ENCODE results near the gene WWOX.
"Not testable (repeated sequence)": the region's sequence is repeated elsewhere in the genome, so short reads cannot be mapped to it uniquely, and the experiment has no call there.

The WWOX gene

GRCh38 chr16:78691746-78692145 is 592.3 kb downstream of the WWOX start:
- not testable (repeated sequence) for DNase-seq (ENCODE audit: low spot score)

DNA sequence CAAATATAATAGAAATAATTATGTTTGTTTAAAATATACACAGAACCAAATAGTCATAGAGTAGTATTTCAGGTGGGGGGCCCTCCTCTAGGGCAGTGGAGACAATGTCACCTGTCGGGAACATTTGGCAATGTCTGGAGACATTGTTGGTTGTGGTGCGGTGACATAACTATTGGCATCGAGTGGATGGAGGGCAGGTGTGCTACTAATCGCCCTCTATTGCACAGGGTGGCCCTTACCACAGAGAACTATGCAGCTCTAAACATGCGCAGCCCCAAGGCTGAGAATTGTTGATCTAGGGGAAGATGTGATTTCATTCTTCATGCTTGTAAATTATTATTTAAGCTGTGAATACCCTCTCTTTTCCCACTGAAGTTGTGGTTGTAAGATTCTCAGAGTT is 594.0 kb downstream of the WWOX start:
- DNase-seq (ENCODE audit: low spot score), result no peak

DNA sequence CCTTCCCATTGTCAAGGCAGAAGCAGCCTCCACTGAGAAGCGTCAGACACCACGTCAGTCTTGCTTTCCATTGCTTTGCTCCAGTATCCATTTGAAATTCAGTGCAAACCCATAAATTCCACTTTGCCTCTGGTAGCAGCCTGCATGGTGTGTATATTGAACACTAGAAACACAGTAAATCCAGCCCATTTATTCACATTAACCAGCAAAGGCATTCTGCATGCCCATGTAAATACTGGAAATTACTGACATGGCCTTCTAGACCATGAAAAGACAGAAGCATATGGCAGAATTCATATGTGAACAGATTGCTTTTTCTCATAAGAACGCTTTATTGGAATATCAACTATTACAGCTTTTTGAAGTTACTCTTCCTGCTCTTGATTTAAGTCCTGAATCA is 595.0 kb downstream of the WWOX start:
- no peak for DNase-seq (ENCODE audit: low spot score)

- no peak for DNase-seq (ENCODE audit: low spot score)
Observed at GRCh38 chr16:78695391-78695790, 595.9 kb downstream of the WWOX start.

- no peak for DNase-seq (ENCODE audit: low spot score)
Observed at GRCh38 chr16:78696797-78697196, 597.3 kb downstream of the WWOX start.

DNA sequence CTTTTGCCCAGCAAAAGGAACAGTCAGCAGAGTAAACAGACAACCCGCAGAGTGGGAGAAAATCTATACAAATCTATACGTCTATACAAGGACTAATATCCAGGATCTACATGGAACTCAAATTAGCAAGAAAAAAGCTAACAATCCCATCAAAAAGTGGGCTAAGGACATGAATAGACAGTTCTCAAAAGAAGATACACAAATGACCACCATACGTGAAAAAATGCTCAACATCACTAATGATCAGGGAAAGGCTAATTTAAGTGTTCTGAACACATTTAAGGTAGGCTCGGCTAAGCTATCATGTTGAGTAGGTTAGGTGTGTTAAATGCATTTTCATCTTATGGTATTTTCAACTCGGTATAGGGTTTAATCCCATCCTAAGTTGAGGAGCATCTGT is 598.0 kb downstream of the WWOX start:
- DNase-seq (ENCODE audit: low spot score), result no peak

DNA sequence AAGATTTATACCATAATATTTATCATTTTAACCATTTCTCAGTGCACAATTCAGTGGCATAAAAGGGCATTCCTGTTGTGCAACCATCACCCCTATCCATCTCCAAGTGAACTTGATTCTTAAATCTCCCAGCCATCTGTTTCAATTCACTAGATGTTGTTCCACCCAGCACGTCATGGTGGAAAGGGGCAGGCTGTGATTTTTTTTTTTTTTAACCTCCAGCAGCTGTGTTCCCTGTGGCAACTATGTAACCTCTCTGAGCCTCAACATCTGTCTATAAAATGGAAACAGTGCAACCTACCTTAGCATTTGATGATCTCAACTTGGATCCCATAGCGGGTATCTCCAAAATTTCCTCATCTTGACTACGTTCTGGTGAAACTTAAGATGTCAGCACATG is 604.5 kb downstream of the WWOX start:
- no peak for DNase-seq (ENCODE audit: low spot score)

- no peak for DNase-seq (ENCODE audit: low spot score)
Observed at GRCh38 chr16:78704416-78704815, 605.0 kb downstream of the WWOX start.

DNA sequence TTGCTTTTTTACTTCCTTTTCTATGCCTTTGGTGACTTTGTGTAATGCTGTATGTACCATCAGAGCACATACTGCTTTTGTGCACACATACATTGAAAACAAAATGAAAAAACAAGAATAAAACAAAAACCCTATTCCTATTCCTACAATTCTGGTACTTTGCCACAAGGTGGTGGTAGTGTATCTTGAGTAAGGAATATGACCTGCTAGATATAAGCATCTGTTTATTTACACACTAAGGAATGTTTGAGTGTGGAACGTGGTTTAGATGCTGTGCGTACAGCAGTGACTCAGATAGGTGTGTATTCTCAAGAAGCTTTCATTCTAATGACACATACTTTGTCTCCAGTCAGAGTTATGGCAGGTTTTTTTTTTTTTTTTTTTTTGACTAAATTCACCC is 606.2 kb downstream of the WWOX start:
- peak; percentile 6 for DNase-seq (ENCODE audit: low spot score)

- no peak for DNase-seq (ENCODE audit: low spot score)
Observed at GRCh38 chr16:78706637-78707036, 607.2 kb downstream of the WWOX start.

DNA sequence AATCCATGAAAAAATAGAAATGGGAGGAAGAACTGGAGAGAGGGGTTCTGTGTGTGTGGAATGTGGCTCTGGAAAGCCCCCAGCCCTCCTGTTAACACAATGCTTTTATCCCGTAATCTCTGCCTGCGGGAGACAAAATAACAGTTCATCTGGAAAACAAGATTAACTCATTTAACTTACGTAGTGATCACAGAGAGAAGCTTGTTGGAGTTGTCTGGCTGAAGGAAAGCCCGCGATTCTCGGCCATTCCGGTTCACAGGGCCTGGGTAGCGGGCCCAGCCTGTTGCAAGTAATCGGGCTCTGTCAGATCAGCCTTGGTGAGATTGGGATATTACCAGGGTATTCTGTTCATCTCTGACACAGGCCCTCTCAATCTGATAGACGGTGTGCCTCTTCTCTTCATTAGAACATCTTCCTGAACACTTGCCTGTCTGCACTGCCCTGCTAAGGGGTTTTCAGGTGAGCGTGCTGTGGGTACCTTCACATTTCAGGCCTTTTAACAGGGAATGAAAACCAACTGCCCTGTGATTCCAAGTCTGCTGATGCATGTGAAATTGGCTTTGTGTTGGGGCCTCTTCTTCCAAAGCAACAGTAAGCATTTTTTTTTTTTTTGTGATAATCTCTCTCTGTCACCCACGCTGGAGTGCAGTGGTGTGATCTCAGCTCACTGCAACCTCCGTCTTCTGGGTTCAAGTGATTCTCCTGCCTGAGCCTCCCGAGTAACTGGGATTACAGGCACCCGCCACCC is 609.9 kb downstream of the WWOX start:
- DNase-seq (ENCODE audit: low spot score), result no peak

DNA sequence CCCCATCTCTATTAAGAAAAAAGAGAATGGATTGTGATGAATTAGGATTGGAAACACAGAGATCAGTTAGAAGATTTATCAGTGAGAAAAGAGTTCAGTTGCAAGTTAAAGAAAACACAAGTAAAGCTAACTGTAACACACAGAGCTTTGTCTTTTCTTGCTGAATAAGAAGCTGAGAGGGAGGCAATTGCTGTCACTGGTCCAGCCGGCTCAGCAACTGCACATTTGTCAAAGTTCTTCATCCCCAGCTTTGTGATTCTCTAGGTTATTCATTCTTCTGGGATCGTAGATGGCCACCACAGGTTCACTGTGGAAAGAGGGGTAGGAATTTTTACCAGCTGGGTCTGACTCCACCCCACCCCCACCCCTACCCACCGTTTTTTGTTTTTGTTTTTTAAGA is 615.7 kb downstream of the WWOX start:
- DNase-seq (ENCODE audit: low spot score), result no peak

DNA sequence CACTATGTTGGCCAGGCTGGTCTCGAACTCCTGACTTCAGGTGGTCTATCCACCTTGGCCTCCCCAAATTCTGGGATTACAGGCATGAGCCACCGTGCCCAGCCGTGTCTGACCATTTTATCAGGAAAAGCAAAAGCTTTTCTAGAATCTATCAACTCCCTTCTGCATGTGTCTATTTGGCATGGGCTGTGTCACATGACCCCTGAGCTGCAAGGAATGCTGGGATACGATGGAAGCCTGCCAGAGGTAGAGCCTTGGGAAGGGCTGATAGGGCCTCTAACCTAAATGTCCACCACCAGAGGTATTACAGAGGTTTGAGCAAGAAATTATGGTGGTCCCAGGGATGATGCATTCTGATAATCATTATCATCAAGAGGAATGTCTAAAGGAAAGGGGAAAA is 616.2 kb downstream of the WWOX start:
- no peak for DNase-seq (ENCODE audit: low spot score)

DNA sequence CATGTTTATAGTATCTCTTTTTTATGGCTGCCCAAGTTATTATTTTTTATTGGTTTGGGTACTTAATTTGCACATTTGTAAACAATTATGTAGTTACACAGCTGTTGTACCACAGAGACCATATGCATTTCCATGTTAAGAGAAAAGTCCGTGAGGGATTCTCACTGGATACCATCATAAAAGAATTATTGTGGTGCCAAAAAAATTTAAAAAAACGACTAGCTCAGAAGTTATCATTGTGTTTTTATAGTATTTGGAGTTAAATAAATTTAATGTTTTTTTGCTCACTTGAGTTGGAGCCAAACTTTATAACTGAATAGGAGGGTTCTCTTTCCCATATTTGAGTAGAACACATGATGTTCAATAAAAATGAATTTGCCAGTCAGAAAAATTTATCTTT is 618.7 kb downstream of the WWOX start:
- no peak for DNase-seq (ENCODE audit: low spot score)

DNA sequence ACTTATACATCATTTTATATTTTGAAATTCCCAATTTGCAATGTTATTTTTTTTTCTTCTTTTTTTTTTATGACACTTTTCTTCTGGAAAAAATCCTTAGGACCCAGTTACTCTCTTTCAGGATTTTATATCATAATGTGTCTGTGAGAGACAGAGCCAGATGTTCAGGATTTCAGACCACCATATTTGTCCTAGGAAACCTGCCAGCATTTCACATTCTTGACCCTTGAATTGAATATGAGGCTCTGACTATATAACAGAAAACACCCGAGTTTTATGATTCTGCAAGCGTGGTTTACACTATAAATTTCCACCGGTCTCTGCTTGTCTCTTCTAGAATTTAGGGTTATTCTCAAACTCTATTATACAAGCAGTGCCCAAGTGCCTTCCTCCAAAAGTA is 621.0 kb downstream of the WWOX start:
- no peak for DNase-seq (ENCODE audit: low spot score)

- DNase-seq (ENCODE audit: low spot score), result no peak
Observed at GRCh38 chr16:78727536-78727935, 628.1 kb downstream of the WWOX start.

GRCh38 chr16:78729687-78730086 is 630.2 kb downstream of the WWOX start:
- no peak for DNase-seq (ENCODE audit: low spot score)

DNA sequence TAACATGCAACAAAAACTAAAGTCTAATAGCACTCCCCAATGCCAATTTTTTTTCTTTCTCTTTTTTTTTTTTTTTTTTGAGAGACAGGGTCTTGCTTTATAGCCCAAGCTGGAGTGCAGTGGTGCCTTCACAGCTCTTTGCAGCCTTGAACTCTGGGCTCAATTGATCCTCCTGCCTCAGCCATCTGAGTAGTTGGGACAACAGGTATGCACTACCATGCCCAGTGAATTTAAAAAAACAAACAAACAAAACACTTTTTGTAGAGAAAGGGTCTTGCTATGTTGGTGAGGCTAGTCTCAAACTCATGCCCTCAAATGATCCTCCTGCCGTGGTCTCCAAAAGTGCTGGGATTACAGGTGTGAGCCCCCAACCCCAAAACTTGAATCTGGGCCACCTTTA is 632.3 kb downstream of the WWOX start:
- no peak for DNase-seq (ENCODE audit: low spot score)

- no peak for DNase-seq (ENCODE audit: low spot score)
Observed at GRCh38 chr16:78732696-78733095, 633.2 kb downstream of the WWOX start.

DNA sequence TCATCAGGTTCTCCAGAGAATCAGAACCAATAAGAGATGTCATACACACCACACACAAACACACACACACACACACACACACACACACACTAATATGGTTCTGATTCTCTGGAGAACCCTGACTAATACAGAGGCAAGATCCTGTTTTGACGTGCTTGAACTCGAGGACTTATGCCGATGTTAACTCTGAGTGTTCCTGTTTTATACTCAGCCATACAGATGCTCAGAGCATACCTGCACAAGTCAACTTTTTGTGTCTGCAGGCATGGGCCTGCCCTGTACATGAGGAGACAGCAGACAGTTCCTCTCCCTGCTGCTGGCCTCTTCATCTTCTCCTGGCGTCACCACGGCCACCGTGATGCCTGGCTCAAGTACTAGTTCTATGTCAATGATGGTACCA is 635.9 kb downstream of the WWOX start:
- no peak for DNase-seq (ENCODE audit: low spot score)

DNA sequence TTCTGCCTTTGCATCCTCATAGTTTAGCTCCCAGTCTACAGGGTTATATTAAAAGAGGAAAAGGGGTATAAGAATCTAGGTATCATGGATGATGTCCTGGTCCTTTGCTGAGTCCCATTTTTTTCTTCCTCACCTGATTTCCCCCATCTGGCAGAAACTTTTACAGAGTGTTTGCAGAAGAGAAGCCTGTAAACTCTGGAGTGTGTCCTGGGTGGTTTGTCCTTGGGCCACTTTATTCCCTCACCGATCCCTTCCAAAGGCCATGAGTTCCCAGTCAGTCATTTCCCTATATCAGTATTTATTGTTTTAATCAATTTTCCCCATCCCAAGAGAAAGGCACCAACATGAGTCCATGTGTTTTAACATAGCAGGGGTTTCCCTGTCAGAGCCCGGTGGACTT is 638.2 kb downstream of the WWOX start:
- DNase-seq (ENCODE audit: low spot score), result no peak

GRCh38 chr16:78738557-78738956 is 639.1 kb downstream of the WWOX start:
- DNase-seq (ENCODE audit: low spot score), result no peak

DNA sequence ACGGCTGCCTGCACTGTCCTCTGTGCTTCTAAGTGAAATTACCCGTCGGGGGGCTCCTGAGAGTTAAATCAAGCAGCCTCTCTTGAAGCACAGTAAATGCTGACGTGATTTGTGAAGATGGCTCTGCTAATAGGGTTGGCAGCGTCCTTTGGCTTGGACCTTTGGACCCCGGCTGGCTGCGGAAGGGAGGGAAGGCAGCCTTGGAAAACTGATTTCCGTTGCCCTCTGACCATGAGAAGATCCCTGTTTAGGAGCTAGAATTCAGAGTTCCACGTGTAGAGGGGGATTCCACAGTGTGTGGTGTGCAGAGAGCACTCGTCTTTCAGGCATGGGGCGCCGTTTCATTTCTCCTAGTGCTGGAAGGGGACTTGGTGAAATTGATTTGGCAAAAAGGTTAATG is 640.8 kb downstream of the WWOX start:
- DNase-seq (ENCODE audit: low spot score), result no peak

DNA sequence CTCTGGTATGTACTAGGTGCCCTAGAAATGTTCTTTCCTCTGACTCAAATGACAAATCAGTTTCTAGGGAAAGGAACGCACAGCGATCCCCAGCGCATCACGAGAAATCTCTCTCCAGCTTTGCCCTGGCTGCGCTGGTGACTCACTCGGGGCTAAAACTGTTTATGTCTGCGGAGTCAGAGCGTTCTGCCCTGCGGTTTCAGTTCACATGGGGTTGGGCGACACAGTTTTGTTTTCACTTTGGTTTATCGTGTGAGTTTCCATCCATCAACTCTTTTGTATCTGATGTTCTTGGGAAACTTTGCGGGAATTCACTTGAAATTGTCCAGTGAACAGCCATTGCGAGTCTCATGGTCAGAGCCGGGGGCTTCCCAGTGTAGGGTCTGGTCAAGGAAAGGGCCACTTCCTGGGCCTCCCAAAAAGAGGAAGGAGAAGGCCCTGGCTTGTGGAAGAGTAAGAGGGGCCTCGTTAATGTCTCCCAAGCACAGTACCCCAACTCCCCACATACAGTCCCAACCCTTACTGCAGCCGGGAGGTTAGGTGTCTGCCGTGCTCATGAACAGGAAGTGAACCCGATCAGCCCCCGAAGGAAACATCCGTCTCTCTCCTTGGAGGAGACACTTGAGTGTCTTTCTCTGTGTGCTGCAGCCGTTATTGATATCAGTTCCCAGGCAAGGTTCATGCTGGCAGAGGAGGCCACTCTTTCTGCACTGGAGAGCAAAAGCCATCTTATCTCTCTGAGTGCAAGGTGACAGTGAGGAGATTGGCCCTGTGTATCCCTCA is 643.2 kb downstream of the WWOX start:
- peak; percentile 4 for DNase-seq (ENCODE audit: low spot score)
